ENCODE results near the gene LTB4R2.

Gene LTB4R2, protein sequence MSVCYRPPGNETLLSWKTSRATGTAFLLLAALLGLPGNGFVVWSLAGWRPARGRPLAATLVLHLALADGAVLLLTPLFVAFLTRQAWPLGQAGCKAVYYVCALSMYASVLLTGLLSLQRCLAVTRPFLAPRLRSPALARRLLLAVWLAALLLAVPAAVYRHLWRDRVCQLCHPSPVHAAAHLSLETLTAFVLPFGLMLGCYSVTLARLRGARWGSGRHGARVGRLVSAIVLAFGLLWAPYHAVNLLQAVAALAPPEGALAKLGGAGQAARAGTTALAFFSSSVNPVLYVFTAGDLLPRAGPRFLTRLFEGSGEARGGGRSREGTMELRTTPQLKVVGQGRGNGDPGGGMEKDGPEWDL

DNA sequence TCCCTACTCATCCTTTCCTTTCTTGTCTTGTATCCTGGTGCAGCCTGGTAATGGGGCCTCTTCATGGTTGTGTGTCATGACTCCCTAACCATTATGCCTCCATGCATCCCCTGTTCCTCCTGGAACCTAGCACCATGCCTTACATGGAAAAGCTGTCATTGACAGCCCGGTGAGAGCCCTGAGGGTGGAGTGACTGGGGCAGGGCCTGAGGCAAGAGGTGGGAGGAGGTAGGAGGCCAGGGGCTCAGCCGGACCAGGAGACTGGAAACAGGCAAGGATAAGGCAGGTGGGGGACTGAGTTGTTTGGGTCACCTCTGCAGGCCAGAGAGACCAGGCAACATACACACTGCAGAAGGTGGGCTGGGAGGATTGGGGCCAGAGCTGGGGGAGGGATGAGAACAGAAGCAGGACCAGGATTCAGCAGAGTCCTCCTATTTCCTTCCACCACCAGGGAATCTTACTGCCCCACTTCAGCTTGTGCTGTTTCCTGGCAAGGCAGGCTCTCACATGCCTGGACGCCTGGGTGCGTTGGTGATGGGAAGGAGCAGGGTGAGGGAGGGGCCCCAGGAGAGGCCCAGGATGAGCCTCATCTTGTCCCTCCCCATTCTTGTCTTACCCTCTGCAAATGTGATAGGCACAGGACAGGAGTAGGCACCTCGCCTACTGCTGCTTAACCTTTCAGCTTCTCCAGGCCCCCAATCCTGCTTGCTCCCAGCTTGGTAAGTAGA lies at the start of gene LTB4R2:
TSS of gene LTB4R2 (plus strand) at position 603 of the 727 bp plus-strand sequence. CDS start 525 bp downstream, outside the sequence.
- DNase-seq (ENCODE audit: low read depth in 2 of 2), result no peak

DNA sequence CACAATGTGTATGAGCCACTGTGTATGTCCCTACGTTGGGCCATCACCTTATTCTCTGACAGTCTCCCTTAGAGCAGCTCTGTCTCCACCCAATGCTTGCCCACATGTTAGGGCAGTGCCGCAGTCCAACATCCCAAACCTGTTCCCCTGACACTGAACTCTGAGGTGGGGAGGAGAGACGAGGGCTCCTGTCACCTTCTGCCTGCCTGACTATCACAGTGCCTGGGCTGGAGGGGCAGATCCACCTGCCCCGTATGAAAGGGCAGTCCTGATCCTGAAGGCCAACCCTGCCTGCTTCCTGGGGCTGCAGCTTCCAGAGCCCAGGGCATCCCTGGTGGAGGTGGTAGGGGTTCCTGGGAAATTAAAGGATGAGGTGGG lies 49.2 kb upstream of the LTB4R2 start:
- no peak for DNase-seq (ENCODE audit: low read depth in 2 of 2)

DNA sequence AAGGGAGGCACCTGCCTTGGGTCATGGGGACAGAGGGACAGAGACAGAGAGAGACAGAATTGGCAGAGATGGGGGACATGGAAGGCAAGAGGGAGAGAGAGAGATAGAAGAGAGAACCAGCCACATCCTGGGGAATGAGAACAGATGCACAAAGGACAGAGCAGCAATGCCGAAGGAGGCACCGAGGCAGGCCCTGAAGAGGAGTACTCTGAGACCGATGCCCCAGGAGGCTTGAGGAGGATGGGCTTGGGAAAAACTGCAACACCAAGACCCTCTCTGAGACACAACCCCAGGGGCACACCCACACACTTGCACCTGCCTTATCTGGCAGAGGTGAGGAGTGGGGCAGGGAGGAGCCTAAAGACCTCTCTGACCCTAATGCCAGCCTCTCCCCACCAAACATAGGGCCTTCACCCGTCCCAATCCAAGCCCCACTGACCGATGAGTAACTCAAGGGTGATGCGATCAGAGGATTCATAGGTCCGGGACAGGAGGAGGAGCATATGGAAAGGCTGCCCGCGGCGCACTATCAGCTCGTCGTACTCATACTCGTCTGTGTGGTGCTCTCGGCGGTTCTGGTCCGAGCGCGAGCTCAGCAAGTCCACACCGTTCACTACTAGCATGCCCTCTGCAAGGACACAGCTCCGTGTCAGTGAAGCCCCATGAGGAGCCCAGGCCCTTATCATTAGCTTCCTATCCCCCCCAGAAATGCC lies 48.5 kb upstream of the LTB4R2 start:
- no peak for DNase-seq (ENCODE audit: low read depth in 2 of 2)

DNA sequence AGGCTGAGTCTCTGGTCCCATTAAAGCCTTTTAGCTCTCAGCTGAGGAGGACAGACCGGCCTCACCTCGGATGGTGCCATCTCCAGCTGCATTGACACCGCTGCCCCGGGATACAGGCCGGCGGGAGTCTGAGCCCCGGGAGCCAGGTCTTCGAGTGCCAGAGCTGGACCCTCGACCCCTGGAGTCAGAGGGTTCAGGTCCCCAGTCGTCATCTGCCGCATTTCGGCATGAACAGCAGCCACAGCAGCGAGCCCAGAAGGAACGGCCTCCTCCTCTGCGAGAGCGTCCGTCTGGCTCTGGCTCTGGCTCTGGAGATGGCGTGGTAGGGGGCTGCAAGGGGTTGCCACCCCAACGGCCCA lies 48.0 kb upstream of the LTB4R2 start:
- DNase-seq (ENCODE audit: low read depth in 2 of 2), result no peak

DNA sequence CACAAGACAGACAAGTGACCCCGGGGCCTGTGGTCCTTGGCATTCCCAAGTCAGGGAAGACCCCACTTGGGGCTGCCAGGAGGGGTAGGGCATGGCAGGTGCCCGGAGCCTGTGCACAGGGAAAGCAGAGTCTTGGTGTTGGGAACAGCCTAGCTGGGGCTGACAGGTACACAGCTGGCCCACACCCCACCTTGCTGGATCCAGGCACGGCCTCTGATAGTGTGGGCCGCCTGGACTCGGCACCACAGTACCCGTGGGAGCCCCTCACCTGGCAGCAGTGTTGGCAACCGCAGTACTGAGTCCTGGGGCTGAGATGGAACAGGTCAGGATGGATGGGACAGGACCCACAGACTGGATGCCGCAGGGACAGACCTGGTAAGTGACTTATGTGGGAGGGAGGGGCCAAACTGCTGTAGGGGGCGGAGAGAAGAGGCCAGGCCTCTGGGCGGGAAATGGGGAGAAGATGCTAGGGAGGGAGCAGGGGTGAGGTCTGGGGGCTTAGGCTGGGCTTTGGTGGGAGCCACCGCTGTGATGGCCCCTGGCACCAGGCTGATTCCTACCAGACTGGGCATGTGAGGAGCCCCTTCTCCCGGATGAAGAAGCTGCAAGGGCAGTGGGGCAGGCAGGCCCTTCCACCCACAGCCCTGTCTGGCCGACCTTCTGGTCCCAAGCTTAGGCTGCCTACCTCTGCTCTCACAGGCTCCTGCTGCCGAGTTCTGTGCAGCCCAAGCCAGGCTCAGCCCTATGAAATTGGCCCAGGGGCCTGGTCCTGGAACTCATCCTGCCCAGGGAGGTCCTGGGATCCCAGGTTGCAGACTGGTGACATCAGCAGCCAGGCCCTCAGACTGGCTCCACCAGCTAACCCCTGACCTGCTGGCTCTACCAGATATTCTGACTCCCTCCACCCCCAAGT lies 46.9 kb upstream of the LTB4R2 start, which contains the start of gene TGM1:
TSS of gene TGM1 (minus strand) at position 357 of the 913 bp plus-strand sequence. CDS start 825 bp downstream, outside the sequence.
- no peak for DNase-seq (ENCODE audit: low read depth in 2 of 2)

DNA sequence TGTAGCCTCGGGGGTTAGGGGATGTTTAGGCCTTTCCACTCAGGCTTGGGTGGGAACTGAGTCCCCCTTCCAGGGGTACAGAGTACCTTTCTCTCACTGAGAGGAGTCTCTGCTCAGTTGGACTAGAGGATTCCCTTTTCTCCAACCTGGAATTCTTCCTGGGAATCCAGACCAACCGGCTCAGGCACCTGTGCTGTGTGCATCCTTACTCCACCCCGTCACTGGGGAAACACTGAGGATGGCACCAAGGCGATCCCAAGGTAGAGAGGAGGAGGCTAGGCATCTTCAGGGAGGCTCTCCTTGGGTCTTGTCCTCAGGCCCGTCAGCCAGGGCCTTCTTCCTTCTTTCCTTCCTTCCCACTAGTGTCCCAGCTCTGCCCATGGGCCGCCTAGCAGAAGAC lies 46.1 kb upstream of the LTB4R2 start:
- DNase-seq (ENCODE audit: low read depth in 2 of 2), result no peak

DNA sequence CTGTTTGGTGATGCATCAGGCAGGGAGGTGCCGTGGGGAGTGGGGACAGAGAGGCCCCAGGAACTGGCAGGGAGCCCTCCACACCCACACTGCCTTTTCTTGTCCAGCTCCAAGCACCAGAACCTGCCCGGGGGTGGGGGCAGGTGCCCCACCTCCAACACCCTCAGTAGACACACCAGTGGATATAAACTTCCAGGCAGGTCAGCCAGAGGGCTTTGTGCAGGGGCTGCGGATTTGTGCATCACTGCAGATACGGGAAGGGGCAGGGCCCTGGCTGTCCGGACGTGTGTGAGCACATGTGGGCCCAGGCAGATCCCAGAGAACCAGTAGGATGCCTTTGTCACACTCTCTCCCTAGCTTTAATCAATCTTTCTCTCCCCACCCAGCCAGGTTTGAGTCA lies 45.6 kb upstream of the LTB4R2 start:
- no peak for DNase-seq (ENCODE audit: low read depth in 2 of 2)

DNA sequence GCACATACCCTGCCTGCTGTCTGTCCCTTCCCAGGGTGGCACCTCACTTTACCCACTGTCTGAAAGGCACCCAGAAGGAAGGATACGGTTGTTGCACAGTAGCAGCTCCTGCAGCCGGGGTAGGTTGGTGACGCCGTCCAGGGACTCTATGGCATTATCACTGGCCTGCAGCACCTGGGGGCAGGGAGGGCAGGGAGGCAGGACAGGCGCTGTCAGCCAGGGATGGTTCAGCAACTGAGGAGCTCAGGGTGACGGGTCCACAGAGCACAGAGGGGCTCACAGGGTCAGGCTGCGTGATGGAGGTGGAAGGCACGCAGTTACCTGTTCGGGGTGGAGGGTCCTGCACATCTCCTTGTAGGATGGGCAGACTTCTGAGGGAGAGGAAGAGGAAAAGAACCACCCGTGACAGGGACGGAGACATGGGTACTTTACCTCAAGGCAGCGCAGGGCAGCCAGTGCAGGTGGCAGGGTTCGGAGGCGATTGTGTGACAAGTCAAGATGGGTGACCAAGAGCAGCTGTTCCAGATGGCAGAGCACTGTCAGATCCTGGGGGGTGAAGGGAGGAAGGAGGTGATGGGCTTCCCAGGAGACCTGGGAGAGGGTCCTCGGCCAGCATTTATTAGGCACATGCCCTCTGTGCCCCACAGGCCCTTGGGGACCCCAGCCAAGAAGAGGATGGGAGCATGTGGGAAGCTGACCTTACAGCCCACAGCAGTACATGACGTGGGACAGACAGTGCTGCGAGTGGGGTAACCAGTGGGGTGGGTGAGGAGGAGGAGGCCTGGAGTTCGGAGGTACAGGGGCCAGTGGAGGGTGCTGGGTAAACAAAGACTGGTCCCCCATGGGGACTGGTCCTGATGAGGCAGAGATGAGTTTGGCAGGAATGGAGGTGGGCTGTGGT lies 43.3 kb upstream of the LTB4R2 start:
- DNase-seq (ENCODE audit: low read depth in 2 of 2), result no peak

DNA sequence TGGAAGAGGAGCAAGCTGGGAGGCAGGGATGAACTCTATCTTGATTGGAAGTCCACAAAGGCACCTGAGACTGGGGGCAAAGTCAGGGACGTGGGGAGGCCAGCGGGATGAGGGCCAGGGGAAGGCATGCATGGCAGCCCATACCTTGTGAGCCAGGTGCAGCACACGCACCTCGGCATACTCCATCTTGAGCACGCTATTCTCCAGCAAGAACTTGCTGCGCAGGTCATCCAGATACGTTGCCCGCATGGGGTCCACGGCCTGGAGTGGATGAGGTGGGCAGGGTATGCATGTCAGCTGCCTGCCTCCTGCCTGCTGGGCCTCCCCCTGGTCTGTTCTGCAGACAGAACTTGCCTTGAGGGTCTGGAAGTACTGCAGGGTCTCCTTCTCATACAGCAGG lies 42.4 kb upstream of the LTB4R2 start:
- no peak for DNase-seq (ENCODE audit: low read depth in 2 of 2)

DNA sequence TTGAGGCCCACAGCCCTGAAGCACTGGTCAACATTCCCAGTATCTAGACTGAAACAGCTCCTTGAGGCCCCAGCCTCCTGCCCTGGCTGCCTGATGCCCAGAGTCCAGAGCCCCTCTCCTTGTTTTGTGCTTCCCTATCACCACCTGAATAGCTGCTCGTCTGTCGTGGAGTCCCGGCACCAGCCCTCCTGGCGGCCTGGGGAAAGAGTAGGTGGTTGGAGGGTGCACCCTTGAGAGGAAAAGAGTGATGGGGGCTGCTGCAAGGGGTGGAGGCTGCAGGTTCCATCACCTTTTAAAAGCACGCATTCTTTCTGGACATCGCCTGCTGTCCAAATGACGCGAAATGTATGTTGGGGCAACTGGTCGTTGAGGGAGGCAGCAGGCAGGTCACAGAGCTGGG lies 41.7 kb upstream of the LTB4R2 start:
- DNase-seq (ENCODE audit: low read depth in 2 of 2), result no peak

DNA sequence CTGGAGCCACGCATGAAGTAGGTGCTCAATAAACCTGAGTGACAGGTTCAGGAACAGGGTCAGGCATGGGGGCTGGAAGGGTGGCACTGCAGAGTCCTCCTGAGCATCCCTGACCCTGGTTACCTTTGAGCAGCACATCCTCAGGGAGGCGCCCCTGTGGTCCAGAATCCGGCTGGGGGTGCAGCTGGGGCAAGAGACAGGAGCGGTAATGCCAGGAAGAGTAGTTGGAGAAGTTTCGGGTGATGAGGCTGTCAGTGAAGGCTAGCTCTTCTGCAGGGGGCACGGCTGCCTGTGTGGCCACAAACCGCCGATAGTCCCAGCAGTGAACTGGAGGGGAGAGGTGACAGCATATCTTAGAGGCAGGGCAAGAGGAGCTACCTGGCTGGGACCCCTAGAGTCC lies 40.6 kb upstream of the LTB4R2 start:
- no peak for DNase-seq (ENCODE audit: low read depth in 2 of 2)

DNA sequence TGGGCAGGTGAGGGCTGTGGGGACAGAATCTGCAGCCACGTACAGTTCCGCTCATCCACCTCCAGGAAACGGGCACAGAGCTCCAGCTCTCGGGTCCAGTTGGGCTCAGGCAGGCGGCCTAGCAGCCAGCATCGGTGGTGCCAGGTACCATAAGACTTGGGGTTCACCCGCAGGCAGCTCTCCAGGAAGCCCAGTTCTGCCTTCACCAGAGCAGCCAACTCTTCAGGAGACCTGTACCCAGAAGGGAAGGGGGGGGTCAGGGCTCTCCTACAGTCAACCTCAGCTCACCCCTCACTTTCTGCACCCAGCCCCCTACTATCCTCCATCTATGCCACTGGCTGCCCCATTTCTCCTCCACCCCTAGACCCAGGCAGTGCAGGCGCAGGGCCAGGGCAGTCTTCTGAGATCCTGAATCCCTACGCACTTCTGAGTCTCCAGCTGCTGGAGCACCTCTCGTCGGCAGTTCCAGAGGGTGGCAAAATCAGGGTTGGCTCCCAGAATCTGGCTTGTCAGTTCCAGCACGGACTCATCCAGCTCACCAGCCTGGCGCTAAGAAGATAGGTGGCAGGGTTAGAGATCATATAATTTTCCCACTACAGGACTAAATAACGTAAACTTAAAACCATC lies 39.9 kb upstream of the LTB4R2 start:
- no peak for DNase-seq (ENCODE audit: low read depth in 2 of 2)

DNA sequence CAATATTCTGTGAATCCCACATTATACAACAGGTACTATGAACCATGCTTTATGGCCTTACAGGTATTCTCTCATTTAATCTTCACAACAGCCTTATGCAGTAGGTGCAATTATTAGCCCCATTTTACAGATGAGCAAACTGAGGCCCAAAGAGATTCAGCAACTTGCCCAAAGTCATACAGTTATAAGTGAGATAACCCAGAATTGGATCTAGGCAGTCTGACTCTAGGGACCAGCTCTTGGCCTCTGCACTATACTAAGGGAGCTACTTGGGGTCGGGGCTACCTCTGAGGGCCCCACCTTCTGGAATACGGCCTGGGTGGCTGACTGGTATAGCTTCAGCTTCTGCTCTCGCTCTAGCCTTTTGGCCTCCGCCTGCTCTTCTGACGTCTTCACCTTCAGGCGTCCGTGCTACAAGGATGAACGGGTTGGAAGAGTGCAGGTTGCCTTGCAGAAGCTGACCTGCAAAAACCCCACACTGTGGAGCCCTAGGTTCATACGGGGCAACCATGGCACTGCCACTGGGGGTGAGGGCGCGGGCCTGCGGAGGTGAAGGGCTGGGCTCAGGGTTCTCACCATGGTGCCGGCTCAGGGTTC lies 39.3 kb upstream of the LTB4R2 start:
- no peak for DNase-seq (ENCODE audit: low read depth in 2 of 2)

DNA sequence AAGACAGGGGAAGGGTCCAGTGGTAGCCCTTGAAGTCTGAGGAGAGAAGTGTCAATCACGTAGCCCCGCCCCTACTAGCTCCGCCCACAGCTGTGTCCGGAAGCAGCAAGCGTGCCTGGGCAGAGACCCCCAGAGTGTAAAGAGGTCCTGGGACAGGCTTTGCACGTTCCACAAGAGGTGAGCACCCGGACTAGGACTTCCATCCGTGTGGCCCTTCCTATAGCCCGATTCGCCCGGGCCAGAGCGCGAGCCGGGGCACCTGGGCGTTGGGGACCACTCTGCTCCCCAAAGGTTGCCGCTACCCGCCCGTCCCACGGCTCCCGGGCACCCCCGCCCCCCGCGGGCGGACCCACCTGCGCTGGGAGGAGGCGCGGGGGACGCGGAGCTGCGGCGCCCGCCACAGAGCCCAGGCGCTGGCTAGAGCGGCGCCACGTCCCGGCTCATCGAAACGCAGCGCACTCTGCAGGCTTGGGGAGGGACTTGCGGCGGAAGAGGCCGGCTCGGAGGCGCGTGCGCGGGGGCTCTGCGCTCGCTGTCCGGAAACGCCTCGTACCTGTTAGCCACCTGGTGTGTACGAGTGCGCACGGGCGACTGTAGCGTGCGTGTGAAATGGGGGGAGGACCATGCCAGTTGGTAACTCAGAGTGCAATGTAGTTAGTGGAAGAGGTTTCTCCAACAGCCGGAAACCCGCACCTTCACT lies 38.7 kb upstream of the LTB4R2 start, which contains the start of gene RABGGTA:
TSS of gene RABGGTA (minus strand) at position 464 of the 700 bp plus-strand sequence. CDS start 482 bp downstream, outside the sequence.
- peak; percentile 80 to 86 for DNase-seq (ENCODE audit: low read depth in 2 of 2)

DNA sequence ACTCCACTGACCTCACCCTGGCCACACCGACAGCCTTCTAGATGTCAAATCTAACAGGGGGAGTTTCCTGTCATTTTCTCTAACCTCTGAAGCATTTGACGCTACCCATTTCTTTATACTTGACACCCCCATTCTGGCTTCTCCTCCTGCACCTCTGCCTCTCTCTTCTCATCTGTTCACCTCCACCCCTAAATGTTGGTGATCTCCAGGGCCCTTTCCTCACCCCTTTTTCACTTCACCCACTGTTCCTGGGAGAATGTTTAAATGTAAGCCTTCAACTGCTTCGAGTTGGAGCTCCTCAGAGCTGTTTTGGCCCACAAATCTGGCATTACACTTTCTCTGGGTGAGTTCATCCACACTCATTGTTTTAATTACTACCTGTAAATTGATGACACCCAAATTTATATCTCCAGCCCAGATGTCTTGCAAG lies 38.1 kb upstream of the LTB4R2 start:
- no peak for DNase-seq (ENCODE audit: low read depth in 2 of 2)

DNA sequence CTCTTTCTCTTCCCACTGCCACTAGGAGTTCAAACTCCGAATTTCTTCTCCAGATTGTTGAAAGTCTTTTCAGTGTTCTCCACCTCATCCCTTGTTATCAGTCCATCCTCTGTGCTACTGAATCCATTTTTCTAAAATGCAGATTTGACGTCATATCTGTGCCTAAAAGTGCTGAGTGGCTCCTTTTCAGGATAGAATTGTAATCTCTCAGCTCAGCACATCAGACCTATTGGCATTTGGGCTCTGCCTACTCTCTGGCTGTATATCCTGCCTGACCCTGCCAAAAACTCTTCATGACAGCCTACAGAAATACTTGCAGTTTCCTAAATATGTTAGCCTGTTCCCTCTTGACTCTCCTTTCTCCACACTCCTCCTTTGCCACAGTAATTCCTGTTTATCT lies 37.5 kb upstream of the LTB4R2 start:
- no peak for DNase-seq (ENCODE audit: low read depth in 2 of 2)

DNA sequence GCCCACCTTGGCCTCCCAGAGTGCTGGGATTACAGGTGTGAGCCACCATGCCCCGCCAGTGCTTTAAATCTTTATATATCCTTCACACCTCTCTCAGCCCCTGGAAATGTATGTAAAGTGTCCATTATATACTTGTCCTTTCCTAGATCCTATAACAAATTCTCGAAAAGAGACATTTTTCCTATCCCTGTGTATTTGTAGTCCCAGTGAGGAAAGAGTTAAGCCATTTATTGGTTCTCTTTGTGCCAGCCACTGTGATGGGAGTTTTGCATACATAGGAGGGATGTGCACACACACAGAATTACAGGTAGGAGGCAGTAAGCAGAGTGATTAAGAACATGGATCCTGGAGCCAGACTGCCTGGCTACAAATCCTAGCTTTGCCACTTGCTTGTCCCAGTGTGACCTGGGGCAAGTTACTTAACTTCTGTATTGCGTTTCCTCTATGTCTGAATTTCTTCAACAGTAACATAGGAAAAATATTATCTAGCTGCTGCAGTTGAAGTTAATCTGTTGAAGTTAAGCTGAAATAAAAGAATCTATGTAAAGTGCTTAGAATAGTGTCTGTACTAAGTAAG lies 36.4 kb upstream of the LTB4R2 start:
- DNase-seq (ENCODE audit: low read depth in 2 of 2), result no peak

DNA sequence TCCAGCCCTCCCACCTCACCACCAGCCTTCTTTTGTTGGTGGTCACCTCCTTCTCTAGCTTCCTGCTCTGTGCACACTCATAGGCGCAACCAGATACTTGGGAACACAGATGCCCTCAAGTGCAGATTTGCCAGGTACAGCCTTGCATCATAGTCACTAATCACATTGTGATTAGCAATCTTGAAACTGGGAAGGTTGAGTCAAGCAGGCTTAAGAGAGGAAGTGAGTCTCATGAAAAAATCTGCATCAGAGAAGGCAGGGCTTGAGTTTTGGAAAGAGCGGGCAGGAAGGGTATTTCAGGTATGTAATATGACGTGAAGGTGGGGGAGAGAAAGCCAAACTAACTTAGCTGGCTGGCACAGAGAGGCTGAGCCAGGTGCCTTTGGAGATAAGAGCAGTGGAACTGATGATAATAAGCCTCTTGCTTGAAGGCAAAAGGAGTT lies 35.8 kb upstream of the LTB4R2 start:
- peak; percentile 27 to 48 for DNase-seq (ENCODE audit: low read depth in 2 of 2)

Data from stimulated activated CD4-positive, alpha-beta T cell treated with anti-CD3 and anti-CD28 coated beads, Interleukin-1b, Interleukin-23, amount 100 ng/mL, for 4 hours (primary cell).